RWPE2 (cell line): ENCODE results near the gene WDR1.

Experiments used
- ATAC-seq: fragments of 200-7000 bp; cut with Tn5 transposase; 3 replicates; pipeline ENCODE4 v1.9.1; 2021; ENCODE audit warnings: low read depth
- DNase-seq: peaks from one replicate; pipeline ENCODE4 v3.0.0-alpha.2; 2020; ENCODE audit warnings: low spot score
- H3K27ac ChIP-seq: fragments of 450-650 bp; 2 replicates; pipeline ENCODE4 v1.5.1; 2017; ENCODE audit warnings: mild to moderate bottlenecking; ENCODE audit not compliant: poor library complexity, severe bottlenecking
- H3K27me3 ChIP-seq: fragments of 250-450 bp; sonication (Bioruptor Pico); 2 replicates; pipeline ENCODE4 v1.5.1; 2021; ENCODE audit warnings: mild to moderate bottlenecking, moderate library complexity; ENCODE audit not compliant: insufficient read depth, poor library complexity, severe bottlenecking
- H3K36me3 ChIP-seq: fragments of 250-450 bp; sonication (Bioruptor Pico); 2 replicates; pipeline ENCODE4 v1.5.1; 2020; ENCODE audit warnings: low read depth, mild to moderate bottlenecking, moderate library complexity
- H3K4me1 ChIP-seq: fragments of 250-450 bp; sonication (Bioruptor Pico); 2 replicates; pipeline ENCODE4 v1.5.1; 2021; ENCODE audit warnings: mild to moderate bottlenecking, moderate library complexity; ENCODE audit not compliant: insufficient read depth, poor library complexity, severe bottlenecking
- H3K4me3 ChIP-seq: fragments of 250-450 bp; sonication (Bioruptor Pico); 2 replicates; pipeline ENCODE4 v1.5.1; 2021; ENCODE audit warnings: mild to moderate bottlenecking, moderate library complexity; ENCODE audit not compliant: severe bottlenecking
- H3K9me3 ChIP-seq: fragments of 250-450 bp; sonication (Bioruptor Pico); 2 replicates; pipeline ENCODE4 v1.5.1; 2021; ENCODE audit warnings: mild to moderate bottlenecking, moderate library complexity; ENCODE audit not compliant: severe bottlenecking
- TF ChIP-seq, protein P1 (sequence below): fragments of 450-650 bp; IDR thresholded peaks from one replicate; pipeline ENCODE4 v1.5.1; 2017; ENCODE audit warnings: mild to moderate bottlenecking, moderate library complexity; ENCODE audit not compliant: poor library complexity, severe bottlenecking

Gene WDR1

DNA sequence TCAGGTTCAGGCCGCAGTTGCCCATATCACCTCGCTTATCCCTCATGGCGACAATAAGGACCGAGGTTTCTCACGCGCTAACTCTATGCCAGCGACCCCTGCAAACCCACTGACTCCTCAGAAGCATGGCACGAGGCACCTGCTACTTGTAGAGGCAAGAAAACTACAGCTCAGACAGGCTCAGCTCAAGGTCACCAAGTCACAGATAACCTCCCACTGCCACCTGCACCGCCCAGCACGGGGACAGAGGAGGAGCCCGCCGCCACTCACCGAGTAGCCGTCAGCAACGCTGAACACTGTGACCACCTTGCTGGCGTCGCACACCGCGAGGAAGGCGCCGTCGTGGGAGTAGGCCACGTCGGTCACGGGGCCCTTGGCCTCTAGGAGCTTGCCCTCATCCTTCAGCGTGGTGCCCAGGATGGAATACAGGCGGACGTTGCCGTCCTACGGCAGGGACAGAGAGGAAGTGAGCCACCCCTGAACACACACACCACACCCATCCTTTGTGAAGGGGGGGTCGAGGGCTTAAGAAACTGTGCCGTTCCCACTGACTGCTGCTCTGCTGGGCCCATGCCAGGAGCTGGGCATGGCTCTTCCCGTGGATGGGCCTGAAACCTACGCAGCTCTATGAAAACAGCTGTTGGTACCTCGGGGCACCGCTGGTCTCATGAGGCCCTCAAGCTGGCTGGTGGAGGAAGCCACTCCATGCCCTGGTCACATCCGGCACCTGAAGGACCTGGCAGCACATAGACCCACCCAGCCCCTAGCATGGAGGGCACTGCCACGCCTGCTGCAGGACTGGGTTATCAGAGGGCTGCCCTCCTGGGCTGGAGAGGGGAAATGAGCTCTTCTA is 38.9 kb downstream of the WDR1 start:
- H3K36me3 ChIP-seq: peaks cover 93% of the 10 kb centered on the region
- ATAC-seq: peak; percentile 34
- DNase-seq: peak; percentile 58

DNA sequence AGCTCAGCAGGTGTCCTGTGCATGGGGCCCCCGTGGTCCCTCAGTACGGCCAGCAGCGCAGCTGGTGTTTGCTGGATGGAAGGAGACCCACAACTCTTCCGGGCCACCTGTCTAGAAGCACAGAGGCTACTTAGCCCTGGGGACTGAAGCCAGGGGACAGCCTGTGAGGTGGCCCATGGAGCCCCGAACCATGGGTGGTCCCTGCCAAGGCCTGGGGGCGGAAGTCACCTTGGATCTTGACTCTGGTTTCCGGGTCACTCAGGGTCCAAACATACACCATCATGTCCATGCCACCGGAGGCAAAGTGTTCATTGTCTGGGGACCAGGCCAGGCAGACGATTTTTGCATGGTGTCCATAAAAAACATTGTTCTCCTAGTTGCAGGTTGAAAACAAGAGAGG is 39.5 kb downstream of the WDR1 start:
- DNase-seq: peak; percentile 43
- Histone ChIP-seq H3K9me3 (no peaks in the 10 kb centered on the region), H3K4me1 (no peaks in the 10 kb centered on the region), H3K36me3 (peaks cover 87% of the 10 kb centered on the region), H3K27ac (no peak overlapping the region), H3K4me3 (no peak overlapping the region), H3K27me3 (no peaks in the 10 kb centered on the region)
- ATAC-seq: no peak
- TF ChIP-seq, protein P1, sequence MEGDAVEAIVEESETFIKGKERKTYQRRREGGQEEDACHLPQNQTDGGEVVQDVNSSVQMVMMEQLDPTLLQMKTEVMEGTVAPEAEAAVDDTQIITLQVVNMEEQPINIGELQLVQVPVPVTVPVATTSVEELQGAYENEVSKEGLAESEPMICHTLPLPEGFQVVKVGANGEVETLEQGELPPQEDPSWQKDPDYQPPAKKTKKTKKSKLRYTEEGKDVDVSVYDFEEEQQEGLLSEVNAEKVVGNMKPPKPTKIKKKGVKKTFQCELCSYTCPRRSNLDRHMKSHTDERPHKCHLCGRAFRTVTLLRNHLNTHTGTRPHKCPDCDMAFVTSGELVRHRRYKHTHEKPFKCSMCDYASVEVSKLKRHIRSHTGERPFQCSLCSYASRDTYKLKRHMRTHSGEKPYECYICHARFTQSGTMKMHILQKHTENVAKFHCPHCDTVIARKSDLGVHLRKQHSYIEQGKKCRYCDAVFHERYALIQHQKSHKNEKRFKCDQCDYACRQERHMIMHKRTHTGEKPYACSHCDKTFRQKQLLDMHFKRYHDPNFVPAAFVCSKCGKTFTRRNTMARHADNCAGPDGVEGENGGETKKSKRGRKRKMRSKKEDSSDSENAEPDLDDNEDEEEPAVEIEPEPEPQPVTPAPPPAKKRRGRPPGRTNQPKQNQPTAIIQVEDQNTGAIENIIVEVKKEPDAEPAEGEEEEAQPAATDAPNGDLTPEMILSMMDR: no peak

More for the DNA sequence above, 38.9 kb downstream of the WDR1 start:
- Histone ChIP-seq H3K4me1 (no peaks in the 10 kb centered on the region), H3K27ac (peak overlapping the region; percentile 5), H3K9me3 (no peaks in the 10 kb centered on the region), H3K4me3 (no peak overlapping the region), H3K27me3 (no peaks in the 10 kb centered on the region)
- TF ChIP-seq, protein P1: no peak

DNA sequence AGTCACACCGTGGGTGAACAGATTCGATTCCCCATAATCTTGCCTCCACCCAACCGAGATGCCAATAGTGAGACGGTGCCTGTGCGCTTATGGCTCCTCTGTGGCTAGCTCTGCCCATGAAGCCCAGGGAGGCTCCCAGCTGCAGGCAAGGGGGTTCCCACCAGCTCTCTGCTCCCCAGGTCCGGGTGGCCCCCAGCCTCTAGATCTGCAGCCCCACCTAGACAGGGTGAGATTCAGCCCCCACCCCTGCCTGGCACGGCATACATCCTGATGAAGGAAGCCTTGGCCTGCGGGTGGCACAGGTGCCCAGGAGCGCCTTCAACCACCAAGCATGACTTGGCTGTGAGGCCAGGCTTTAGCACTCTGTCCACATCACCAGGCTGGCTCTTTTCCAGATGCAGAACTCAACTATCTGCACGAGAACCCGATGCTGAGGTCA is 40.6 kb downstream of the WDR1 start:
- TF ChIP-seq, protein P1: no peak
- no peak overlapping the region for H3K4me3 ChIP-seq
- H3K36me3 ChIP-seq: peaks cover 78% of the 10 kb centered on the region
- ATAC-seq (no peak), DNase-seq (peak; percentile 43)
- no peaks in the 10 kb centered on the region for H3K9me3 ChIP-seq
- H3K4me1 ChIP-seq: no peaks in the 10 kb centered on the region
- no peaks in the 10 kb centered on the region for H3K27me3 ChIP-seq
- no peak overlapping the region for H3K27ac ChIP-seq

DNA sequence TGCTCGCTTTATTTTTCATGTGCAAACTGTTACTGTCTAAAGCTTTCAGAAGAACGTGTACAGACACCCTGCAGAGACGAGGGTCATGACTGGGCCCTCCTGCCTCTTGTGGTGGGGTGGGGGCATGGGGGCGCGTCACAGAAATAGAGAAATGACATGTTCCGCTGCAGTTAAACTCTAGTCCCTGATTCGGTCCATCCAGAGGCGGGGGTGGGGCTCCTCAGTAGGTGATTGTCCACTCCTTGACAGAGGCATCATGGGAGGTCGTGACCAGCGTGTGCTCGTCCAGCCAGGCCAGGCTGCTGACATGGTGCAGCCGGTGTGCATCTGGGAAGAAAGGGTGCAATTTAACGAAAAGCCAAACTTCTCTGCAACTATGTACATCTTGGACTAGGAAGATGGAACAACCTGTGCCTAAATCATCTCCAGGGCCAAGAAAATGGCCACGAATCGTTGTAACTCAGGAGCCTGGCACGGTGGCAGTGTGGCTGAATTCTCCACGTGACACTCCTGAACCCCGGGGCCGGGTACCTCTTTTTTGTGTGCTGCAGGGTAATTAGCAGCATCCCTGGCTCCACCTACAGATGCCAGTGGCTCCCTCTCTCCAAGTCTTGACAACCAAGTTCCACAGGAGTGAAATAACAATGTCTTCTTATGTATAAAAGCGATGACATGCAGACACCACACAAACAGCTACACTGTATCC is 41.3 kb downstream of the WDR1 start:
- ATAC-seq: no peak
- Histone ChIP-seq H3K9me3 (no peaks in the 10 kb centered on the region), H3K4me3 (no peak overlapping the region), H3K27ac (no peak overlapping the region), H3K27me3 (no peaks in the 10 kb centered on the region), H3K36me3 (peaks cover 72% of the 10 kb centered on the region), H3K4me1 (no peaks in the 10 kb centered on the region)
- TF ChIP-seq, protein P1: no peak
- peak; percentile 44 for DNase-seq
